Breast epithelium (tissue), 3 donors: ENCODE measurements around the gene CDC25A.

Source experiments
- POLR2A ChIP-seq: fragments of 450-650 bp; IDR thresholded peaks from one replicate; pipeline ENCODE4 v1.6.1; 2016; ENCODE audit warnings: antibody characterized with exemption, mild to moderate bottlenecking, moderate library complexity
- POLR2AphosphoS5 ChIP-seq, 3 donors: sonication (generic); formaldehyde crosslinking; IDR thresholded peaks; one replicate each; pipeline ENCODE4 v1.6.1; 2017; ENCODE audit warnings: antibody characterized with exemption in 3 of 3
- TF ChIP-seq, protein P1 (sequence below), 3 donors: fragments of 450-650 bp; IDR thresholded peaks; one replicate each; pipeline ENCODE4 v1.5.1; 2016 to 2017; ENCODE audit warnings: antibody characterized with exemption in 3 of 3, mild to moderate bottlenecking in 3 of 3, moderate library complexity in 3 of 3

DNA sequence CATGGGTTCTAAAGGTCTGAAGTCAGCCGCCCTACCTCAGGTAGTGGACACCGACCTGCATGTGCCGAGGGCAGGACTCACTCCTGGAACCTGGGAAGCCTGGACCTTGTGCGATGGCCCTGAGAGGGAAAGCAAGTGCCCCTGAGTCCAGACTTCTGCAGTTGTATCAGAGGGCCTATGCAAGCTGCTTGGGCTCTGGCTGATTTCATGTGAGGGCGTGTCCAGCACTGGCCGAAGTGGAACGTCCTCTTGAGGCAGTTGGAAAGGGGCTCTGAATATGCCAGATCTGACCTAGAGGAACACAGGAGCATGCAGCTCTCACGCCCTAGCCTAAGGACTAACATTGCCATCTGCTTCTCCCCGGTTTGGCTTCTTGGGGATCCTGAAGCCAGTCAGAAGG lies 32.5 kb upstream of the CDC25A start:
- TF ChIP-seq, protein P1, sequence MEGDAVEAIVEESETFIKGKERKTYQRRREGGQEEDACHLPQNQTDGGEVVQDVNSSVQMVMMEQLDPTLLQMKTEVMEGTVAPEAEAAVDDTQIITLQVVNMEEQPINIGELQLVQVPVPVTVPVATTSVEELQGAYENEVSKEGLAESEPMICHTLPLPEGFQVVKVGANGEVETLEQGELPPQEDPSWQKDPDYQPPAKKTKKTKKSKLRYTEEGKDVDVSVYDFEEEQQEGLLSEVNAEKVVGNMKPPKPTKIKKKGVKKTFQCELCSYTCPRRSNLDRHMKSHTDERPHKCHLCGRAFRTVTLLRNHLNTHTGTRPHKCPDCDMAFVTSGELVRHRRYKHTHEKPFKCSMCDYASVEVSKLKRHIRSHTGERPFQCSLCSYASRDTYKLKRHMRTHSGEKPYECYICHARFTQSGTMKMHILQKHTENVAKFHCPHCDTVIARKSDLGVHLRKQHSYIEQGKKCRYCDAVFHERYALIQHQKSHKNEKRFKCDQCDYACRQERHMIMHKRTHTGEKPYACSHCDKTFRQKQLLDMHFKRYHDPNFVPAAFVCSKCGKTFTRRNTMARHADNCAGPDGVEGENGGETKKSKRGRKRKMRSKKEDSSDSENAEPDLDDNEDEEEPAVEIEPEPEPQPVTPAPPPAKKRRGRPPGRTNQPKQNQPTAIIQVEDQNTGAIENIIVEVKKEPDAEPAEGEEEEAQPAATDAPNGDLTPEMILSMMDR (IDR thresholded peaks at IDR 0.05): no peak
- TF ChIP-seq POLR2A (no peak), POLR2AphosphoS5 (IDR thresholded peaks at IDR 0.05) (no peak)
